ENCODE data around the gene TMEM260.

DNA sequence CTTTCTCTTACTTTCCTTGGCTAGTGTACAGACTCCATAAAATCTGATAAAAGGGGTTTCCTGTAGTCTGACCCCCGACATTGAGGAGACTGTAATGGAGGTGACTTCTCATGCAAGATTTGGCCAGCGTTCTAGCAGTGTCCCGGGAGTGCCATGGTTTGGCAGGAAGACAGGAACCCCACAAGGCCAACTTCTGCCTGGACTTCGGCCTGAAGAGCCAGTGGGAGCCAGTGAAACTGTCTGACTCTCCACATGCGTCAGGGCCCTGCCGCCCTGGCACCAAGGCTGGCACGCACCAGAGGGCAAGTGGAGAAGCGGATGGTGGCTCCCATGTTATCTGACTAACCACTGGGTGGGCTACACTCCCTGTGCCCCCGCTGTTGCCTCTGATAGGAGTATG lies 70.5 kb downstream of the TMEM260 start:
- no peak for TF ChIP-seq POLR2A (IDR thresholded peaks at IDR 0.05)
- no peak for TF ChIP-seq POLR2AphosphoS5 (IDR thresholded peaks at IDR 0.05)

All from prostate gland (tissue), 1 donor.